HEK293 (cell line): ENCODE data around the gene SPATA1.
A peak's percentile ranks its signal among the peaks of the same experiment; 100 is the strongest.

Source experiments
- CTCF ChIA-PET: fragments of 350-600 bp; formaldehyde crosslinking; extraction: SDS; loops from one replicate; lab custom pipeline; 2021; ENCODE audit warnings: antibody characterized with exemption; lab: Yijun Ruan, JAX
- POLR2A ChIA-PET: fragments of 300-600 bp; formaldehyde crosslinking; extraction: SDS; loops from one replicate; lab custom pipeline; 2020; ENCODE audit warnings: antibody characterized with exemption, inconsistent platforms; lab: Yijun Ruan, JAX
- H3K27ac ChIP-seq: fragments of 200-500 bp; sonication (Bioruptor generic); 2 replicates; pipeline ENCODE4 v1.5.1; 2014; ENCODE audit warnings: low read depth, low read length, control low read depth, inconsistent platforms; ENCODE audit errors: extremely low read depth
- H3K36me3 ChIP-seq, 2 experiments: fragments of 200-500 bp in 1 of 2; sonication (Bioruptor generic) in 1 of 2; 1 replicate in 1 of 2; 2 replicates in 1 of 2; pipeline ENCODE4 v1.5.1; 2014 to 2017; ENCODE audit warnings: inconsistent platforms in 2 of 2, low read length in 2 of 2; ENCODE audit not compliant: control insufficient read depth in 2 of 2, insufficient read depth in 1 of 2
- H3K4me1 ChIP-seq: fragments of 200-500 bp; sonication (Bioruptor generic); 2 replicates; pipeline ENCODE4 v1.5.1; 2014; ENCODE audit warnings: mild to moderate bottlenecking, low read length, inconsistent platforms; ENCODE audit not compliant: control insufficient read depth, insufficient read depth
- H3K4me3 ChIP-seq: 2 replicates; pipeline ENCODE4 v1.5.1; 2011; ENCODE audit warnings: low read depth, mild to moderate bottlenecking, control low read depth, low read length, moderate library complexity
- H3K9me3 ChIP-seq: fragments of 200-500 bp; sonication (Bioruptor generic); 2 replicates; pipeline ENCODE4 v1.5.1; 2014; ENCODE audit warnings: low read depth, low read length, inconsistent platforms; ENCODE audit not compliant: control insufficient read depth, insufficient read depth
- ELK4 ChIP-seq: IDR thresholded peaks from 2 replicates; pipeline ENCODE4 v1.6.1; 2011; ENCODE audit warnings: mild to moderate bottlenecking, low read depth, low read length, borderline replicate concordance
- GFI1B ChIP-seq: fragments of 450-650 bp; formaldehyde crosslinking; IDR thresholded peaks from 2 replicates; pipeline ENCODE4 v1.5.1; 2016; ENCODE audit warnings: missing biosample characterization, missing genetic modification characterization
- KLF9 ChIP-seq: fragments of 450-650 bp; formaldehyde crosslinking; IDR thresholded peaks from 2 replicates; pipeline ENCODE4 v1.5.1; 2016; ENCODE audit warnings: missing biosample characterization, missing genetic modification characterization, low read depth
- PRDM1 ChIP-seq: fragments of 450-650 bp; formaldehyde crosslinking; IDR thresholded peaks from 2 replicates; pipeline ENCODE4; 2016; ENCODE audit warnings: missing biosample characterization, missing genetic modification characterization
- PRDM10 ChIP-seq: fragments of 450-650 bp; formaldehyde crosslinking; IDR thresholded peaks from 2 replicates; pipeline ENCODE4 v1.5.1; 2016; ENCODE audit warnings: missing biosample characterization, missing genetic modification characterization
- ZBTB17 ChIP-seq: fragments of 450-650 bp; formaldehyde crosslinking; IDR thresholded peaks from 2 replicates; pipeline ENCODE4 v1.5.1; 2016; ENCODE audit warnings: missing biosample characterization, missing genetic modification characterization
- ZNF132 ChIP-seq: fragments of 450-650 bp; formaldehyde crosslinking; IDR thresholded peaks from 2 replicates; pipeline ENCODE4 v1.5.1; 2017; ENCODE audit warnings: missing biosample characterization, missing genetic modification characterization, borderline replicate concordance
- ZNF280D ChIP-seq: fragments of 450-650 bp; formaldehyde crosslinking; IDR thresholded peaks from 2 replicates; pipeline ENCODE4 v1.5.1; 2016; ENCODE audit warnings: missing biosample characterization, missing genetic modification characterization
- ZNF521 ChIP-seq: fragments of 450-650 bp; formaldehyde crosslinking; IDR thresholded peaks from 2 replicates; pipeline ENCODE4 v1.5.1; 2017; ENCODE audit warnings: missing biosample characterization, mild to moderate bottlenecking, missing genetic modification characterization
- ZNF629 ChIP-seq: fragments of 450-650 bp; formaldehyde crosslinking; IDR thresholded peaks from 2 replicates; pipeline ENCODE4 v1.5.1; 2017; ENCODE audit warnings: missing biosample characterization, missing genetic modification characterization
- ZNF837 ChIP-seq: fragments of 450-650 bp; formaldehyde crosslinking; IDR thresholded peaks from 2 replicates; pipeline ENCODE4 v1.5.1; 2016; ENCODE audit warnings: missing biosample characterization, missing genetic modification characterization
- ZSCAN23 ChIP-seq: fragments of 450-650 bp; formaldehyde crosslinking; IDR thresholded peaks from 2 replicates; pipeline ENCODE4 v1.5.1; 2016; ENCODE audit warnings: missing biosample characterization, missing genetic modification characterization

Gene SPATA1

GRCh38 chr1:84502927-84503326 is 3.3 kb upstream of the SPATA1 start:
- no peak for TF ChIP-seq ZNF280D (tag by site-specific recombination)
- TF ChIP-seq ZNF837 (tag by site-specific recombination) = no peak
- CTCF ChIA-PET = interaction anchor here (1.7 kb wide), 1 partner anchor 22 kb away, joined by 4 read pairs; no protein-coding TSS in a partner anchor
- H3K4me3 ChIP-seq = no peak overlapping the region
- peaks cover 5% of the 10 kb centered on the region; the same call in 1 of the 2 replicates for H3K4me1 ChIP-seq
- POLR2A ChIA-PET = interaction anchor here (0.6 kb wide), 1 partner anchor 73 kb away, joined by 6 read pairs; no protein-coding TSS in a partner anchor
- peaks cover 23 to 43% of the 10 kb centered on the region in 2 experiments; a peak in 2 of 3 replicates for H3K36me3 ChIP-seq
- H3K9me3 ChIP-seq = no peaks in the 10 kb centered on the region
- H3K27ac ChIP-seq = no peak overlapping the region

- peak; percentile 41; the same call in 1 of the 2 replicates for TF ChIP-seq PRDM1 (tag by site-specific recombination)
- TF ChIP-seq ZSCAN23 = no peak
- no peak for TF ChIP-seq ZNF132 (tag by site-specific recombination)
- TF ChIP-seq ZNF521 (tag by site-specific recombination) = no peak
- TF ChIP-seq GFI1B (tag by site-specific recombination) = no peak
- peak; percentile 89 for TF ChIP-seq ZBTB17 (tag by site-specific recombination)
- TF ChIP-seq ELK4 = no peak
- TF ChIP-seq KLF9 (tag by site-specific recombination) = no peak
- peak; percentile 79 for TF ChIP-seq PRDM10 (tag by site-specific recombination)
- no peak for TF ChIP-seq ZNF629
- peak overlapping the region; percentile 88 for H3K4me3 ChIP-seq
- H3K36me3 ChIP-seq = peaks cover 5 to 25% of the 10 kb centered on the region in 2 experiments; a peak in 2 of 3 replicates
- no peaks in the 10 kb centered on the region for H3K9me3 ChIP-seq
- H3K27ac ChIP-seq = peak overlapping the region; percentile 76; the same call in 1 of the 2 replicates
- ChIA-PET POLR2A (interaction anchor here (1.1 to 2.2 kb wide), 4 partner anchors 9 to 69 kb away, joined by 4 to 20 read pairs (median 8); partner anchors contain the start of gene CTBS), CTCF (interaction anchor here (1.2 to 1.7 kb wide), 3 partner anchors 24 to 364 kb away, joined by 3 to 4 read pairs (median 3); no protein-coding TSS in a partner anchor)
- H3K4me1 ChIP-seq = peaks cover 5% of the 10 kb centered on the region; the same call in 1 of the 2 replicates
Measured at GRCh38 chr1:84504580-84505492, 1.4 kb upstream of the SPATA1 start.
